Thyroid gland (tissue), 4 donors: Measurements from ENCODE around the gene GLIS1.

Experiments
- CTCF ChIP-seq, 6 experiments: fragments of 200-600 bp in 3 of 6; fragments of 450-650 bp in 3 of 6; sonication (generic) in 3 of 6; IDR thresholded peaks; one replicate each; pipeline ENCODE4 v1.5.1; 2016 to 2019; ENCODE audit warnings: antibody characterized with exemption in 6 of 6, mild to moderate bottlenecking in 2 of 6, inconsistent platforms in 1 of 6, moderate library complexity in 1 of 6
- POLR2A ChIP-seq, 2 donors: fragments of 450-650 bp; IDR thresholded peaks; one replicate each; pipeline ENCODE4 v1.6.1; 2017; ENCODE audit warnings: antibody characterized with exemption in 2 of 2, mild to moderate bottlenecking in 2 of 2, moderate library complexity in 1 of 2

- TF ChIP-seq POLR2A (IDR thresholded peaks at IDR 0.05) (no peak), CTCF (IDR thresholded peaks at IDR 0.05) (no peak)
These were observed 203.1 kb downstream of the GLIS1 start for GRCh38 chr1:53535846-53536245.
